GM21723 (cell line): ENCODE data around the gene PXMP4.
A peak's percentile ranks its signal among the peaks of the same experiment; 100 is the strongest.

ENCODE experiments used
- ATAC-seq: cut with Tn5 transposase; IDR thresholded peaks from one replicate; pipeline ENCODE4 v1.9.1; 2021; ENCODE audit warnings: mild to moderate bottlenecking, moderate library complexity; ENCODE audit not compliant: unreplicated experiment

Gene PXMP4

DNA sequence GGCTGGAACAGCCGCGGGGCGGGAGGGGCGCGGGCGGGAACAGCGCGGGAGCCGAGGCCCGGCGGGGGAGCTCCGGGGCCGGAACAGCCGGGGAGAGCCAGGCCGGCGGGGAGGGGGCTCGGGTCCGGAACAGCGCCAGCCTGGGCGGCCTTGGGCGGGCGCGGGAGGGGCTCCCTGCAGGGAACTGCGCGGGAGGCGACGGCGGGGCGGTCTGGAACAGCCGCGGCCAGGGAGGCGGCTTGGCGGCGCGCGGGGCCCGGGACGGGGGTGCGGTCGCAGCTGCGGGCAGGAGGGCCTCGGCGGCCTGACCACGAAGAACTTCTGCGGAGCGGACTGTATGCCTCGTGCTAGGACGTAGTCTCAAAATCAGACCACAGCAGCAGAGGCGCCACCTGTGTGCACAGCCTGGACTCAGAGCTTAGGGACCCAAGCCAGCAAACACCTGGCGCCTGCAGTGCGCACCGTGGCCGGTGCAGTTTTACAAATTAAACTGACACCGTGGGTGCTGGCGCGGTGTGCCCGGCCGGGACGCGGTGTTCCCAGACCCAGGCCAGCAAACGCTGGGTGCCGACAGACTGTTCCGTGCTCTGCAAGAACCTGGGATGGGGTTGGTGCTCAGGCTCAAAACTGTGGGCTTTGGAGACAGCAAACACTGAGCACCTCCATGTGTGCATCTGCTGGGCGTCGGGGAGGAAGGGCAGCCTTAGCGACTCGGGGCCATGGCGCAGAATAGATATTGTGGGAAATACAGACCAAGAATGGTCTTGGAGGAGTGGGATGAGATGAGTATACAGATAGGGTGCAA lies 12.3 kb upstream of the PXMP4 start:
- peak; percentile 59 for ATAC-seq

DNA sequence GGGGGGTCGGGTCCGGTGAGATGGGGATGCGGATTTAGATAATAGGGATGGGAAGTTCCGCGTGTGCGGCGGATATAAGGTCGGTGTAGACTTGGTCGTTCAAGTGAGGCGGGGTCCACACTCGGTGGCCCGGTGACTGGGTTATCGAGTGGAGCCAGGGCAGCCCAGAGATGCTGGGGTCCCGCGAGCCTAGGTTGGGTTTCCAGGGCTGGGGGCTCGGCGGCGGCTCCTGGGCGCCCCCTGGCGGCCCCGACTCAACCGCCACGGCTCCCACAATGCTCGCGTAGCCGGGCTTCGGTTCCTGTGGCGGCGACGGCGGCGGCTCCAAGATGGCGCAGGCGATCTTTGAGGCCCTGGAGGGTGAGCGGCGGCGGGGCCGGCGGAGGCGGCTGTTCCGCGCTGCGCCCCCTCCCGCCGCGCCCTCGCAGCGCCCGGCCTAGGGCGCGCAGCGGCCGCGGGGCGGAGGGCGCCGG lies 11.6 kb upstream of the PXMP4 start, which contains the start of gene ZNF341:
ZNF341 (plus strand) TSS at position 304 of the 473 bp plus-strand sequence; CDS start at position 330, 26 bp downstream.
- ATAC-seq = peak; percentile 59

DNA sequence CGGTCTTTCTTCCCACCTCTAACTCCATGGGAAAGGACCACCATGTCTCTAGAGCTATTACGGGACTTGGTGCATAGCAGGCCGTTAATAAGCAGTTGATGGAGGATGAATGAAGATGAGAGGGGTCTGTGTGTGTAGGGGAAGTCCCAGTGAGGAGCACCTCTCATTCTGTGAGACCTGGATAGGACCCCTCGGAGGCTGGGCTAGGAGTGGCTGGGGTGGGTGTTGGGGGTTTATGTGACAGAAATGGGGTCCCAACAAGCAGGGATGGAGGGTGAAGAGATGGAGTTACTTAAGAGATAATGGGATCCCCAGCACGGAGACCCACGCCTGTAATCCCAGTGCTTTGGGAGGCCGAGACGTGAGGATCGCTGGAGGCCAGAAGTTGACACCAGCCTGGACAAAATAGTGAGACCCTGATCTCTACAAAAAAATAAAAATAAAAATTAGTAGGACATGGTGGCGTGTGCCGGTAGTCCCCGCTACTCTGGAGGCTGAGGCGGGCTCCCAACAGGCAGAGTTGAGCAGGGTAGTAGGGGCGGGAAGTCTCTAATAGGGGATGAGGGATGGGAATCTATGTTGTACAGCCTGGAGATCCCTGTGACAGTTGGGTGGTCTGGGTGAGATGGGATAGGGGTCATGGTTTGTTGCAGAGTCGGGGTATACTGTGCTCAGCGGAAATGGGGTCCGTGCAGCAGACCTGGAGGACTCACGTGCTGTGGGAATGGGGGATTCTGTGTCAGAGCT lies 11.0 kb upstream of the PXMP4 start:
- ATAC-seq = no peak

DNA sequence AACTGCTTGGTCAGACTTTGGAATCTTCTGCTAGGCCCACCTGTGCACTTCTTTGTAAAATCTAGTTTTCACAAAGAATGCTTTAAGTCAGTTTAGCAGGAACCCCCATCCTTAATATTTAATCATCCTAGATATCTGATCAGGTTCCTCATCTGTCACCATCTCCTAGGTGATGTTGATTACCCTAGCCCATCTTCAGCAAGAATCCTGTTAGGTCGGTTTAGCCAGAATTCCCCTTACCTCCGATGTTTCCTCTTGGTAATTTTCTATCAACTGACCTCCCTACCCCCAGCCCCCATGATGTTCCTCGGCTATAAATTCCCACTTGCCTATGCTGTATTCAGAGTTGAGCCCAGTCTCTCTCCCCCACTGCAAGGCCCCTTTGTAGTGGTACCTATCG lies 9.0 kb upstream of the PXMP4 start:
- no peak for ATAC-seq

DNA sequence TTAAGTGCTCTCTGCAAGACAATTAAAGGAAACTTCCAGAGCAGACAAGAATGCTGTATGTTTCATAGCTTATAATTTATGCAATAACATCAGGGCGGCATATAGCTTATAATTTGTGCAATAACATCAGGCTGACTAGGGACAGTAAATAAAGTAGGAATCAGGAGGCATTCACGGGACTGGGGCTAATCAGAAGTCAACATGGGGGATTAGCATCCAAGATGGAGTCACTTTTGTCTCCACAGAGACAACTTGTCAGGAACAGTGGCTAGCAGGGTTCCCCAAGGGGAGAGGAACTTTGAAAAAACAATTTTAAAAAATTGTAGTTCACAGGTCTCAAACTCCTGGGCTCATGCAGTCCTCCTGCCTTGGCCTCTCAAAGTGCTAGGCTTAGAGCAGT lies 8.4 kb upstream of the PXMP4 start:
- ATAC-seq = no peak

DNA sequence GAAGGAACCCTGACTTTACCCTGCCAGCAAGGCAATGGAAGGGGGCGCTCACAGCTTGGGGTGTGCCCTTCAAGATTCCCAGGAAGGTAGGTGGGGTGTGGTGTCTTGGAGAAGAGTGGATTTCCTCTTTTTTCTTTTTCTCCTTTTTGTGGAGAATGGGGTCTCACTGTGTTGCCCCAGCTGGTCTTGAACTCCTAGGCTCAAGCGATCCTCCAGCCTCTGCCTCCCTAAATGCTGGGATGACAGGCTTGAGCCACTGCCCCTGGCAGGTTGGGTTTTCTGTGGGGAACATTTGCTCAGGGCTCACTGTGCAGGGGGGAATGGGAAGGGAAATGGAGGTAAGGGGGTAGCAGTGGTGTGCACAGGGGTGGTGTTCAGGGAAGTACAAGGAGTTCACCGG lies 7.7 kb upstream of the PXMP4 start:
- ATAC-seq = no peak

DNA sequence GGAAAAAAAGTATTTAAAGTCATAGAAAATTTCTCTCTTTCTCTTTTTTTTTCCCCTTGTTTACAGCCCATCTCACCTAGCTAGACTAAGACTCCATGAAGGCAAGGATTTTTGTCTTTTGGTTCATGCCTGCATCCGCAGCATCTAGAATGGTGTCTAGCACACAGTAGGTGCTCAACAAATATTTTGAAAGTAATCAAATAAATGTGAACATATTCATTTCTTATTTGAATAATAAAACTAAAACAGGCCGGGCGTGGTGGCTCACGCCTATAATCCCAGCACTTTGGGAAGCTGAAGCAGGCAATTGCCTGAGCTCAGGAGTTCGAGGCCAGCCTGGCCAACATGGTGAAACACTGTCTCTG lies 7.0 kb upstream of the PXMP4 start:
- ATAC-seq = no peak

DNA sequence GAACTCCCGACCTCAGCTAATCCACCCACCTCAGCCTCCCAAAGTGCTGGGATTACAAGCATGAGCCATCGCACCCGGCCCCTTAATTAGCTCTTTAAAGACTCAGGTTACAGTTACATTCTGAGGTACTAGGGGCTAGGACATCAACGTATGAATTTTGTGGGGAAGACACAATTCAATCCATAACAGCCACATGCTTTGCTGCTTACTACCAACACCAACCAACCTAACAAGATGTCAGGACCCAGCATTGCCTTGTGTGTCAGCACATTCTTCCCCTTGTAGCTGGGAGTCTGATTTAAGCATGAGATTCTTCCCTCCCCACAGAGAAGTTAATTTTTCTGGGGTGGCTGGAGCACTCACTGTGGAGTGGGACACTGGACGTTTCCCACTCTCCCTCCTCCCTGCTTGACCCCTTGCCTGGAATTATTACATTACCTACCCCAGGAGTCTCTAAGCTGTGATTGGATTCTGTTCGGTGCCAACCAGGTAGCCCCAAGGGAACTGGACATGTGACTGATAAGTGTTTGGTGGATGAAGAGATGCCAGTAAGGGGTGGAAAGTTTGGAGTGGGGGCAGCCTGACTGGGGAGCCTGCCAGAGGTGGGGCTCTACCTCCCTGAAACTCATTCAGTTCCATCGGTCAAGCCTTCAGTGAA lies 5.6 kb upstream of the PXMP4 start:
- ATAC-seq = no peak

DNA sequence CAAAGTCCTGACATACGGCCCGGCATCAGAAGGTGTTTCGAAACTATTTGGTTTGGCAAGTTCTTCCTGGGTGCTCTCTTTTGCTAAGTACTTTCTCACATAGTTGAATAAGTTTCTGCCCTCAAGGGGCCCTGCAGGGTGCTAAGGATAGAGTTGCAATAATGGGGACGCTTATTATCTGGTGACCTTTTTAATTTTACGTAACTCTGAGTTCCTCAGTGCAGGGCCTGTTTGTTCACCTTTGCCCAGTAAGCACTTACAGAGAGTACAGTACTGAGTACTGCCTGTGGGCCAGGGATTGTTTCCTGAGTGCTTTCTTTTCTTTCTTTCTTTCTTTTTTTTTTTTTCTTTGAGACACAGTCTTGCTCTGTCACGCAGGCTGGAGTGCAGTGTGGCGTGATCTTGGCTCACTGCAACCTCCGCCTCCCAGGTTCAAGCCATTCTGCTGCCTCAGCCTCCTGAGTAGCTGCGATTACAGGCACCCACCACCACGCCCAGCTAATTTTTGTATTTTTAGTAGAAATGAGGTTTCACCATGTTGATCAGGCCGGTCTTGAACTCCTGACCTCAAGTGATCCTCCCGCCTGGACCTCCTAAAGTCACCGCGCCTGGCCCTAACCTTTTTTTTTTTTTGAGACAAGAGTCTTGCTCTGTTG lies 4.5 kb upstream of the PXMP4 start:
- ATAC-seq = no peak

DNA sequence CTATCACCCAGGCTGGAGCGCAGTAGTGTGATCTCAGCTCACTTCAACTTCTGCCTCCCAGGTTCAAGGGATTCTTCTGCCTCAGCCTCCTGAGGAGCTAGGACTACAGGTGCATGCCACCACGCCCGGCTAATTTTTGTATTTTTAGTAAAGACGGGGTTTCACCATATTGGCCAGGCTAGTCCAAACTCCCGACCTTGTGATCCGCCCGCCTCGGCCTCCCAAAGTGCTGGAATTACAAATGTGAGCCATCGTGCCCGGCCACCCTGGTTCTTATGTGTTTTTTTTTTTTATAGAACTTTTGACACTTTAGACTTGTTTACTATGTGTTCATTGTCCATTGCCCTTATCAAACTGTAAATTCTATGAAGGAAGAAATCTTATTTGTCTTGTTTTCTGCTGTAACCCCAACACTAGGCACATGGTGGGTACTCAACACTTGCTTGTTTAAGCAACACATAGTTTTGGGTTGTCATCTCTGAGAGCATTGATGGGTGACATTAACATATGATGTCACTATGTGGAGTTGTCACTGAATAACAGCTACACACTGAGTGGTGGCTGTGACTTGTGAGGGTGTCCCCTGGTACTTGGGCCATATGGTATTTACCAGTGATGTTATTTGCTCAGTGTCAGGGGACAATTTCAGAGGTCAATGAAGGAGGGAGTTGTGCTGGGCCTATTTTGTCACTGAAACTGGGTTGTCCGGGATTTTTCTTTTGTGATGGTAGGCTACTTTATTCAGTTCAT lies 1.5 kb upstream of the PXMP4 start:
- ATAC-seq = no peak

DNA sequence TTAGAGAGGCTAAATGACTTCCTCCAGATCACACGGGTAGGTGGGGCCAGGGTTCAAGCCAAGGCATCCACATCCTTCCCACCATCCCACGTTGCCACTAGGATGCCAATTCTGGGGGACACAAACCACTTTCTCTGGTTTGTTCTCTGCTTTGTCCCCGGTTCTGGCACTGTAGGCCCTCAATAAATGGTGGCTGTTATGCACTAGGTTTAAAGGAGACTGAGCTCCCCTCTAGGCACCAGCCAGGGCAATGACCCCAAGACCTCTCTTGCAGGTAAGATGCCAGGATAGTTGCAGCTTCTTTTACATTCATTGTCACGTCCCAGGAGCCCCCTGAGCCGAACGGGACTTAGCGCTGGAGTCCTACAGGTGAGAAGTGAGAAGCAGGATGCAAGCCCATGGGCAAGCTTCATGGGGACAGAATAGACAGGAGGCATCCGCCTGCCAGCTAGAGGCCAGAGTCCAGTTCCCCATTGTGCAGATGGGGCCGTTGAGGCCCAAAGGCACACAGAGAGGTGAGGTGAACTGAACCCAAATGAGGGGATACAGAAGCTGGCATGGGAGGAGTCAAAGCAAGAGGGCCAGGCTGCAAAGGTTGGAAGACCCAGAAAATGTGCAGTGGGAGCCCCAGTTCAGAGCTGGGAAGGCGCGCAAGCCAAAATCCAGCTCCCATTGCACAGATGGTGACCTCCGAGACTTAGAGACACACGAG lies 677 bp downstream of the PXMP4 start:
- ATAC-seq = no peak

DNA sequence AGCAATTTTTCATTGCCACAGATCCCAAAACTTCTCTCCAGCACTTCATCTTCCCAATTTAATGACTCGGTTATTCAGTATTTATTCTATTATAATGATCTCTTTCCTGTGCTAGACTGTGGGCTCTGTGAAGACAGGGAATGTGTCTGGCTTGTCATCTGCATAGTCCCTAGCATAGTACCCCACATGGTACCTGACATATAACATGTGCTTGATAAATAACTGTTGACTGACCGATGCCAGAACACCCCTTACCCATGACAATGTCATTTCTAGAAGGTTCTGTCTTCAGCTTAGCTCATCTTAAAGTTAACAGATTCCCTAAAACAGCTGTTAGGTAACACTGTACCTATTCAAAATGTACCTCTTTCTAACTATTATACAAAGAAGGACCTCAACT lies 3.6 kb downstream of the PXMP4 start:
- ATAC-seq = no peak

DNA sequence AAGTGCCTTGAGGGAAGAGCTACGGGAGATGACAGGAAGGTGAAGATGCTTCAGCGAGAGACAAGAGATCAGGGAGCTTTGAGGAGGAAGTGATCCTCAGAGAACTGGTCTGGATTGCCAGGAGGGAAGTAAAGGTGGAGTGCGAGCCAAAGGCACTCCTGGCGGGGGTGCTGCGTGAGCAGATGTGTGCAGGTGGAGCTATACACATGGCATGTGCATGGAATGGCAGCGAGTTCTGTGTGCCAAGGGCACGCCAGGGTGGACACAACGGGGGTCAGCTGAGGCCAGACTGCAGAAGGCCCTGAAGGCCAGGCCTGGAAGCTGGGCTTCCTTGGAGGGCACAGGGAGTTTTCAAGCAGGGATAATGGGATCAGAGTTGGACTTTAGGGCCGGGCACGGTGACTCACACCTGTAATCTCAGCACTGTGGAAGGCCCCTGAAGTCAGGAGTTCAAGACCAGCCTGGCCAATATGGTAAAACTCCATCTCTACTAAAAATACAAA lies 6.2 kb downstream of the PXMP4 start:
- no peak for ATAC-seq

DNA sequence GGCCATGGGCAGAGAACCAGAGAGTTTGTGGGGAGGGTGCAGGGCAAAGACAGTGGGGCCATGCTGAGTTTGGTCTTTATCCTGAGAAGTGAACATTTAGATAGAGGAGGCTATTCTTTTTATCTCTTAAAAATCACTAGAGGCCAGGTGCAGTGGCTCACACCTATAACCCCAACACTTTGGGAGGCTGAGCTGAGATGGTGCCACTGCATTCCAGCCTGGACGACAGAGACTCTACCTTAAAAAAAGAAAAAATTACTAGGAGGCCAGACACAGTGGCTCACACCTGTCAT lies 8.7 kb downstream of the PXMP4 start:
- ATAC-seq = no peak

DNA sequence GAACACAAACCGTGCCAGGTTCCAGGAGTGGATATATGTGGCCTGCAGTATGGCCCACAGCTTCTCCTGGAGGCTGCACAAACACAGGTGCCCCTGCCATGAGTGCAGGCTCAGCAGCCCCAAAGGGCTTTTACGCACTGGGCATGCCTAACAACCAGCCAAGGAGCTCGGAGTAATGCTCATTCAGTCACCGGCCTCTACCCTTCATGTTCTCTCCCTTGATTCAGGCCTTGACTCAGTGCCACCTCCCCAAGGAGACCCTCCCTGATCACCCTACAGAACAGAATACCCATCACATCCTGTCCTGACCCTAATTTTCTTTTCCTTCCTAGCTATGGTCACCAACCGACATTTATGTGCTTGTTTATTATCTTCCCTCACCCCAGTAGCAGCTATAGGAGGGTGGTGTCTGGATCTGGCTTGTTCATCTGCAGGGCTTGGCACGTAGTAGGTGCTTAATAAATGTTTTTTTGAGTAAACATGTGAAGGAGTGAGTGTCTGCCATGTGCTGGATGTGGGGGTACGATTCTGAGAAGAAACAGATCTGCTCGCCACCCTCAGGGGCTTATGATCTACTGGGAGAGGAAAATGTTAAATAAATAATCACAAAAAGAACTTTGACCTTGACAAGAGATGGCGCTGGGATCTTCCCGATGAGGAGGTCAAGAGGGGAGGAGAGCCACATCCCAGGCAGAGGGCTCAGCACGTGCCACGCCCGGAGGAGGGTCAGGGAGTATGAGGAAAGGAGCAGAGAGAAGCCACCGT lies 9.2 kb downstream of the PXMP4 start:
- no peak for ATAC-seq

DNA sequence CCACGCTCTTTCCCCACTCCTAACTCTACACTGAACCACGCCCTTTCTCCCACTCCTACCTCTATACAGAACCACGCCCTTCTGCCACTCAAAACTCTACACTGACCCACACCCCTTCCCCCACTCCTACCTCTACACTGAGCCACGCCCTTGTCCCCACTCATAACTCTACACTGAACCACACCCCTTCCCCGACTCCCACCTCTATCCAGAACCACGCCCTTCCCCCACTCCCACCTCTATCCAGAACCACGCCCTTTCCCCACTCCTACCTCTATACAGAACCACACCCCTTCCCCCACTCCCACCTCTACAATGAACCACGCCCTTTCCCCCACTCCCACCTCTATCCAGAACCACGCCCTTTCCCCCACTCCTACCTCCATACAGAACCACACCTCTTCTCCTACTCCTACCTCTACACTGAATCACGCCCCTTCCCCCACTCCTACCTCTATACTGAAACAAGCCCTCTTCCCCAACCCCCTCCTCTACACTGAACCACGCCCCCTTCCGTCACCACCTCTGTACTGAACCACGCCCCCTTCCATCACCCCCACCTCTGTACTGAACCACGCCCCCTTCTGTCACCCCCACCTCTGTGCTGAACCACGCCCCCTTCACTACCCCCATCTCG lies 10.1 kb downstream of the PXMP4 start:
- ATAC-seq = no peak

DNA sequence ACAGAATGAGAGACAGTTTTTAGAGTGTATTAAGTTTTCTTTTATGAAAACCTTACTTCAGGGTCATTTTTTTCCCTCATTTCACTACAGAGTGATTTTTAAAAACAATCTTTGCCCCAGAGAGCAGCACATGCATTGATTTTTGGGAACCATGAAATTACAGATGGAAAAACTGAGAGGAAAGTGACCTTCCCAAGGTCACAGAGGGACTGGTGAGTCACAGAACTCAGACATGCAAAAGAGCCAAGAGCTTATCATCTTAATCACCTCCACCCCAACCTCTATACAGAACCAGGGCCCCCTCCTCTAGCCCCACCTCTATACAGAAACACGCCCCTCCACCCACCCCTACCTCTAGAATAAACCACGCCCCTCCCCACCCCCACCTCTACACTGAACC lies 10.7 kb downstream of the PXMP4 start:
- ATAC-seq = no peak

DNA sequence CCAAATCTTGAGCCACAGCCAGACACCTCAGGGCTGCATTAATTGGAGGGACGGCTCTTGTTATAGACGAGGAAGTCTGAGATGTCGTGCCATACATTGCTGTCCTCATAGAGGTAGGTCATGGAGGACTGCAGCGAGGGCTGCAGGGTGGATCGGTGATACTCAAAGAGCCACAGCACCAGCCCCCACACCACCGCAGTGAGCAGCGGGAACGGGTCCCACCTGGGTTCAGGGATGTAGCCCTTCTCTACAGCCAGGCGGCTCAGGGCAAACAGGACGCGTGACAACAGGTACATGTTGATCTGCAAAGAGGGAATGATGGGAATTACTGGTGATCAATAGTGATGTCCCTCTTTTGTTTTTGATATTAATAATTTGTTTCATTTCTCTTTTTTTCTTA lies 12.4 kb downstream of the PXMP4 start:
- no peak for ATAC-seq
